Measurements from ENCODE around the gene PIGX. TPM values are rescaled to one million over a fixed set of nuclear protein-coding genes. Genes with fewer than 3 reads are reported as not detected.

PIGX gene
- total and polyA plus RNA-seq, 2 experiments from 2014 or later = 13.0 to 14.5 TPM

DNA sequence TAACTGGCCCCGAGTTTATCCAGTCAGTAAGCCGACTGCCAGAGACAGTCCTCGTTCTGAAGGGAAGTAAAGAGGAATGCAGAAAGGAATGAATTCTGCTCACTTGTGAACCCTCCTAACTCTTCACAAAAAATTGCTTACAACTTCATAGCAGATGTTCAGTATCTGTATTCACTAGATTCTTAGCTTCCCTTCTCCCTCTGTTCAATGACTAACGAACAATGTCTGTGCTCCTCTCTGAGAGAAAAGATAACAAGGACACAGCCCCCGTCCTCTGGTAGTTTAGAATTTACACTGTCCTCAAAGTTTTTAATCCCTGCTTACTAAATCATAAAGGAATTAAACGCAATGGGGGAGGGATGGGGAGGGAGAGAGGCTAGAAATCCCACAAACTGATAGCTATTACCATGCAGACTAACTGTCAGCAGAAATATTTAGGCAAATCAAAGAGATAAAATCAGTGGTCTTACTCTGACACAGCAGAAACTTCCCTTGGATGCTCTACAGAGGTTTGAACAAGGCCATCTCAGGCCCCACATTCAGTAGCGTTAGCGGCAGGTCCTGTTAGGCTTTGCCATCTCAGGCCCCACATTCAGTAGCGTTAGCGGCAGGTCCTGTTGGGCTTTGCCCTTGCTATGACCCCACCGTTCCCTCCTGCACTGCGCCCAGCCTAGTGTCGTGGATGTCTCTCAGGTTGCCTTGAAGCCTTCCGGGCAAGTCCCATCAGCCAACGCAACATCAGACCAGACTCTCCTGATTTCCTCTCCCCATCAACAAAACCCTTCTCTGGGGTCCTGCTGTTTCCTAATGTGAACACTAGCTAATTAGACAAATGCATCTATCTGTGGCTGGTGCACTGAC, 49.2 kb upstream of the PIGX start:
- no peak for ATAC-seq
- no peak overlapping the region for H2AFZ ChIP-seq
- Mint-ChIP-seq H3K36me3 (ENCODE audit: low read depth) (peaks cover 9% of the 10 kb centered on the region; the same call in 2 of the 3 replicates), H3K27me3 (ENCODE audit: insufficient read depth, low read depth, poor library complexity) (peaks cover 9% of the 10 kb centered on the region), H3K27ac (no peak overlapping the region), H3K4me1 (peaks cover 19% of the 10 kb centered on the region), H3K4me3 (no peak overlapping the region), H3K9me3 (no peaks in the 10 kb centered on the region)
- TF ChIP-seq ZNF331 (CRISPR knock-in tag; IDR thresholded peaks at IDR 0.05; ENCODE audit: low read depth) (no peak), STAT1 (IDR thresholded peaks at IDR 0.05; ENCODE audit: unreplicated experiment) (no peak), POLR2AphosphoS5 (IDR thresholded peaks at IDR 0.05; ENCODE audit: low read depth) (no peak), JUNB (IDR thresholded peaks at IDR 0.05; ENCODE audit: unreplicated experiment) (no peak), EZH2 (IDR thresholded peaks at IDR 0.05; ENCODE audit: low read depth, unreplicated experiment) (no peak), NANOG (IDR thresholded peaks at IDR 0.05; ENCODE audit: borderline replicate concordance) (no peak), CREB1 (CRISPR knock-in tag; IDR thresholded peaks at IDR 0.05; ENCODE audit: low read depth) (no peak), ZNF114 (CRISPR knock-in tag; IDR thresholded peaks at IDR 0.05) (no peak)
- TF ChIP-seq, protein P1, sequence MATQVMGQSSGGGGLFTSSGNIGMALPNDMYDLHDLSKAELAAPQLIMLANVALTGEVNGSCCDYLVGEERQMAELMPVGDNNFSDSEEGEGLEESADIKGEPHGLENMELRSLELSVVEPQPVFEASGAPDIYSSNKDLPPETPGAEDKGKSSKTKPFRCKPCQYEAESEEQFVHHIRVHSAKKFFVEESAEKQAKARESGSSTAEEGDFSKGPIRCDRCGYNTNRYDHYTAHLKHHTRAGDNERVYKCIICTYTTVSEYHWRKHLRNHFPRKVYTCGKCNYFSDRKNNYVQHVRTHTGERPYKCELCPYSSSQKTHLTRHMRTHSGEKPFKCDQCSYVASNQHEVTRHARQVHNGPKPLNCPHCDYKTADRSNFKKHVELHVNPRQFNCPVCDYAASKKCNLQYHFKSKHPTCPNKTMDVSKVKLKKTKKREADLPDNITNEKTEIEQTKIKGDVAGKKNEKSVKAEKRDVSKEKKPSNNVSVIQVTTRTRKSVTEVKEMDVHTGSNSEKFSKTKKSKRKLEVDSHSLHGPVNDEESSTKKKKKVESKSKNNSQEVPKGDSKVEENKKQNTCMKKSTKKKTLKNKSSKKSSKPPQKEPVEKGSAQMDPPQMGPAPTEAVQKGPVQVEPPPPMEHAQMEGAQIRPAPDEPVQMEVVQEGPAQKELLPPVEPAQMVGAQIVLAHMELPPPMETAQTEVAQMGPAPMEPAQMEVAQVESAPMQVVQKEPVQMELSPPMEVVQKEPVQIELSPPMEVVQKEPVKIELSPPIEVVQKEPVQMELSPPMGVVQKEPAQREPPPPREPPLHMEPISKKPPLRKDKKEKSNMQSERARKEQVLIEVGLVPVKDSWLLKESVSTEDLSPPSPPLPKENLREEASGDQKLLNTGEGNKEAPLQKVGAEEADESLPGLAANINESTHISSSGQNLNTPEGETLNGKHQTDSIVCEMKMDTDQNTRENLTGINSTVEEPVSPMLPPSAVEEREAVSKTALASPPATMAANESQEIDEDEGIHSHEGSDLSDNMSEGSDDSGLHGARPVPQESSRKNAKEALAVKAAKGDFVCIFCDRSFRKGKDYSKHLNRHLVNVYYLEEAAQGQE (IDR thresholded peaks at IDR 0.05; ENCODE audit: unreplicated experiment) = no peak
- TF ChIP-seq, protein P2, sequence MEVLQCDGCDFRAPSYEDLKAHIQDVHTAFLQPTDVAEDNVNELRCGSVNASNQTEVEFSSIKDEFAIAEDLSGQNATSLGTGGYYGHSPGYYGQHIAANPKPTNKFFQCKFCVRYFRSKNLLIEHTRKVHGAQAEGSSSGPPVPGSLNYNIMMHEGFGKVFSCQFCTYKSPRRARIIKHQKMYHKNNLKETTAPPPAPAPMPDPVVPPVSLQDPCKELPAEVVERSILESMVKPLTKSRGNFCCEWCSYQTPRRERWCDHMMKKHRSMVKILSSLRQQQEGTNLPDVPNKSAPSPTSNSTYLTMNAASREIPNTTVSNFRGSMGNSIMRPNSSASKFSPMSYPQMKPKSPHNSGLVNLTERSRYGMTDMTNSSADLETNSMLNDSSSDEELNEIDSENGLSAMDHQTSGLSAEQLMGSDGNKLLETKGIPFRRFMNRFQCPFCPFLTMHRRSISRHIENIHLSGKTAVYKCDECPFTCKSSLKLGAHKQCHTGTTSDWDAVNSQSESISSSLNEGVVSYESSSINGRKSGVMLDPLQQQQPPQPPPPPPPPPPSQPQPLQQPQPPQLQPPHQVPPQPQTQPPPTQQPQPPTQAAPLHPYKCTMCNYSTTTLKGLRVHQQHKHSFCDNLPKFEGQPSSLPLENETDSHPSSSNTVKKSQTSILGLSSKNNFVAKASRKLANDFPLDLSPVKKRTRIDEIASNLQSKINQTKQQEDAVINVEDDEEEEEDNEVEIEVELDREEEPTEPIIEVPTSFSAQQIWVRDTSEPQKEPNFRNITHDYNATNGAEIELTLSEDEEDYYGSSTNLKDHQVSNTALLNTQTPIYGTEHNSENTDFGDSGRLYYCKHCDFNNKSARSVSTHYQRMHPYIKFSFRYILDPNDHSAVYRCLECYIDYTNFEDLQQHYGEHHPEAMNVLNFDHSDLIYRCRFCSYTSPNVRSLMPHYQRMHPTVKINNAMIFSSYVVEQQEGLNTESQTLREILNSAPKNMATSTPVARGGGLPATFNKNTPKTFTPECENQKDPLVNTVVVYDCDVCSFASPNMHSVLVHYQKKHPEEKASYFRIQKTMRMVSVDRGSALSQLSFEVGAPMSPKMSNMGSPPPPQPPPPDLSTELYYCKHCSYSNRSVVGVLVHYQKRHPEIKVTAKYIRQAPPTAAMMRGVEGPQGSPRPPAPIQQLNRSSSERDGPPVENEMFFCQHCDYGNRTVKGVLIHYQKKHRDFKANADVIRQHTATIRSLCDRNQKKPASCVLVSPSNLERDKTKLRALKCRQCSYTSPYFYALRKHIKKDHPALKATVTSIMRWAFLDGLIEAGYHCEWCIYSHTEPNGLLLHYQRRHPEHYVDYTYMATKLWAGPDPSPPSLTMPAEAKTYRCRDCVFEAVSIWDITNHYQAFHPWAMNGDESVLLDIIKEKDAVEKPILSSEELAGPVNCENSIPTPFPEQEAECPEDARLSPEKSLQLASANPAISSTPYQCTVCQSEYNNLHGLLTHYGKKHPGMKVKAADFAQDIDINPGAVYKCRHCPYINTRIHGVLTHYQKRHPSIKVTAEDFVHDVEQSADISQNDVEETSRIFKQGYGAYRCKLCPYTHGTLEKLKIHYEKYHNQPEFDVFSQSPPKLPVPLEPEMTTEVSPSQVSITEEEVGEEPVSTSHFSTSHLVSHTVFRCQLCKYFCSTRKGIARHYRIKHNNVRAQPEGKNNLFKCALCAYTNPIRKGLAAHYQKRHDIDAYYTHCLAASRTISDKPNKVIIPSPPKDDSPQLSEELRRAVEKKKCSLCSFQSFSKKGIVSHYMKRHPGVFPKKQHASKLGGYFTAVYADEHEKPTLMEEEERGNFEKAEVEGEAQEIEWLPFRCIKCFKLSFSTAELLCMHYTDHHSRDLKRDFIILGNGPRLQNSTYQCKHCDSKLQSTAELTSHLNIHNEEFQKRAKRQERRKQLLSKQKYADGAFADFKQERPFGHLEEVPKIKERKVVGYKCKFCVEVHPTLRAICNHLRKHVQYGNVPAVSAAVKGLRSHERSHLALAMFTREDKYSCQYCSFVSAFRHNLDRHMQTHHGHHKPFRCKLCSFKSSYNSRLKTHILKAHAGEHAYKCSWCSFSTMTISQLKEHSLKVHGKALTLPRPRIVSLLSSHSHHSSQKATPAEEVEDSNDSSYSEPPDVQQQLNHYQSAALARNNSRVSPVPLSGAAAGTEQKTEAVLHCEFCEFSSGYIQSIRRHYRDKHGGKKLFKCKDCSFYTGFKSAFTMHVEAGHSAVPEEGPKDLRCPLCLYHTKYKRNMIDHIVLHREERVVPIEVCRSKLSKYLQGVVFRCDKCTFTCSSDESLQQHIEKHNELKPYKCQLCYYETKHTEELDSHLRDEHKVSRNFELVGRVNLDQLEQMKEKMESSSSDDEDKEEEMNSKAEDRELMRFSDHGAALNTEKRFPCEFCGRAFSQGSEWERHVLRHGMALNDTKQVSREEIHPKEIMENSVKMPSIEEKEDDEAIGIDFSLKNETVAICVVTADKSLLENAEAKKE (CRISPR knock-in tag; IDR thresholded peaks at IDR 0.05) = no peak
- H3K36me3 ChIP-seq (ENCODE audit: insufficient read depth) = no peaks in the 10 kb centered on the region
- DNase-seq (ENCODE audit: low spot score) = no peak
- peaks cover 6% of the 10 kb centered on the region for H3K4me1 ChIP-seq (ENCODE audit: insufficient read depth)
- no peak overlapping the region for H3K4me3 ChIP-seq
- no peaks in the 10 kb centered on the region for H3K27me3 ChIP-seq (ENCODE audit: insufficient read depth)
- no peaks in the 10 kb centered on the region for H3K9me2 ChIP-seq (ENCODE audit: insufficient read depth)
- no peaks in the 10 kb centered on the region for H3K79me2 ChIP-seq (replicated peaks; ENCODE audit: insufficient read depth)
- no peak overlapping the region for H3K4me2 ChIP-seq
- peaks cover 7% of the 10 kb centered on the region for H3F3A ChIP-seq (replicated peaks; ENCODE audit: low read depth)
- H4K20me1 ChIP-seq (replicated peaks; ENCODE audit: insufficient read depth) = no peaks in the 10 kb centered on the region
- H3K27ac ChIP-seq (ENCODE audit: low read depth) = no peak overlapping the region
